OCI-LY3 (cell line): ENCODE data around the gene YBX2.

ENCODE experiments used
- EZH2phosphoT487 ChIP-seq: fragments of 200-600 bp; shearing (Covaris generic); IDR thresholded peaks from 2 replicates; pipeline ENCODE4 v1.6.1; 2018; ENCODE audit warnings: antibody characterized with exemption, mixed run types, low read depth
- TF ChIP-seq, protein P1 (sequence below): fragments of 200-600, 300-600 bp; sonication (generic); IDR thresholded peaks from 2 replicates; pipeline ENCODE4 v1.5.1; 2014; ENCODE audit warnings: antibody characterized with exemption, low read length, low read depth

- TF ChIP-seq, protein P1, sequence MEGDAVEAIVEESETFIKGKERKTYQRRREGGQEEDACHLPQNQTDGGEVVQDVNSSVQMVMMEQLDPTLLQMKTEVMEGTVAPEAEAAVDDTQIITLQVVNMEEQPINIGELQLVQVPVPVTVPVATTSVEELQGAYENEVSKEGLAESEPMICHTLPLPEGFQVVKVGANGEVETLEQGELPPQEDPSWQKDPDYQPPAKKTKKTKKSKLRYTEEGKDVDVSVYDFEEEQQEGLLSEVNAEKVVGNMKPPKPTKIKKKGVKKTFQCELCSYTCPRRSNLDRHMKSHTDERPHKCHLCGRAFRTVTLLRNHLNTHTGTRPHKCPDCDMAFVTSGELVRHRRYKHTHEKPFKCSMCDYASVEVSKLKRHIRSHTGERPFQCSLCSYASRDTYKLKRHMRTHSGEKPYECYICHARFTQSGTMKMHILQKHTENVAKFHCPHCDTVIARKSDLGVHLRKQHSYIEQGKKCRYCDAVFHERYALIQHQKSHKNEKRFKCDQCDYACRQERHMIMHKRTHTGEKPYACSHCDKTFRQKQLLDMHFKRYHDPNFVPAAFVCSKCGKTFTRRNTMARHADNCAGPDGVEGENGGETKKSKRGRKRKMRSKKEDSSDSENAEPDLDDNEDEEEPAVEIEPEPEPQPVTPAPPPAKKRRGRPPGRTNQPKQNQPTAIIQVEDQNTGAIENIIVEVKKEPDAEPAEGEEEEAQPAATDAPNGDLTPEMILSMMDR: no peak
- no peak for TF ChIP-seq EZH2phosphoT487
These were observed 21.3 kb upstream of the YBX2 start for GRCh38 chr17:7315570-7316235.
